PC-3 (cell line): ENCODE results near the gene GALNTL6. TPM values are rescaled to one million over a fixed set of nuclear protein-coding genes. Genes with fewer than 3 reads are reported as not detected.

Experiments
- ATAC-seq: fragments of 200-7000 bp; cut with Tn5 transposase; 2 replicates; pipeline ENCODE4 v1.9.1; 2020; ENCODE audit warnings: mild to moderate bottlenecking, moderate library complexity
- BruUV-seq: library from RNA; stranded (reverse); fragments of 400-500 nt; replicated peaks from 2 replicates; lab custom pipeline; 2021; lab: Mats Ljungman, UMichigan
- CTCF ChIA-PET: fragments of 300-600 bp; sonication (Branson Sonifier 250); formaldehyde crosslinking; loops from one replicate; lab custom pipeline; 2022; ENCODE audit warnings: antibody characterized with exemption; lab: Charles Lee
- POLR2A ChIA-PET: fragments of 300-600 bp; sonication (Branson Sonifier 250); formaldehyde crosslinking; loops from one replicate; lab custom pipeline; 2022; ENCODE audit warnings: antibody characterized with exemption; ENCODE audit not compliant: unreplicated experiment; lab: Charles Lee
- DNase-seq: peaks from one replicate; pipeline ENCODE4 v3.0.0-alpha.2; 2015
- H2AFZ ChIP-seq: fragments of 300-600 bp; sonication (generic); 2 replicates; pipeline ENCODE4 v1.6.0; 2016; ENCODE audit warnings: antibody characterized with exemption, low read length
- H3F3A ChIP-seq: fragments of 300-600 bp; sonication (generic); one replicate; pipeline ENCODE4 v1.6.0; 2017; ENCODE audit warnings: antibody characterized with exemption, low read length, control low read depth, mild to moderate bottlenecking; ENCODE audit not compliant: unreplicated experiment
- H3K27ac ChIP-seq: fragments of 300-600 bp; sonication (generic); 2 replicates; pipeline ENCODE4 v1.5.1; 2016; ENCODE audit warnings: mild to moderate bottlenecking, low read length
- H3K27me3 ChIP-seq: fragments of 300-600 bp; sonication (generic); 2 replicates; pipeline ENCODE4 v1.6.1; 2016; ENCODE audit warnings: low read length, mixed read lengths
- H3K36me3 ChIP-seq: fragments of 300-600 bp; sonication (generic); 2 replicates; pipeline ENCODE4 v1.6.1; 2016; ENCODE audit warnings: low read depth, mixed run types, low read length, mixed read lengths
- H3K4me1 ChIP-seq: fragments of 300-600 bp; sonication (generic); 2 replicates; pipeline ENCODE4 v1.5.1; 2016; ENCODE audit warnings: low read length; ENCODE audit not compliant: insufficient read depth
- H3K4me2 ChIP-seq: fragments of 300-600 bp; sonication (generic); 2 replicates; pipeline ENCODE4 v1.6.0; 2016; ENCODE audit warnings: low read length
- H3K4me3 ChIP-seq: fragments of 300-600 bp; sonication (generic); 2 replicates; pipeline ENCODE4 v1.5.1; 2016; ENCODE audit warnings: mild to moderate bottlenecking, low read length, mixed read lengths
- H3K79me2 ChIP-seq: fragments of 300-600 bp; sonication (generic); 2 replicates; pipeline ENCODE4 v1.6.1; 2017; ENCODE audit warnings: low read length, mixed read lengths
- H3K9ac ChIP-seq: fragments of 300-600 bp; sonication (generic); 2 replicates; pipeline ENCODE4 v1.6.0; 2016; ENCODE audit warnings: mild to moderate bottlenecking, low read length
- H3K9me2 ChIP-seq: fragments of 300-600 bp; sonication (generic); replicated peaks from 2 replicates; pipeline ENCODE4 v1.6.1; 2016; ENCODE audit warnings: mixed run types, low read length, mixed read lengths
- H3K9me3 ChIP-seq: fragments of 300-600 bp; sonication (generic); 2 replicates; pipeline ENCODE4 v1.6.1; 2016; ENCODE audit warnings: low read length, mixed read lengths
- H4K20me1 ChIP-seq: fragments of 300-600 bp; sonication (generic); 2 replicates; pipeline ENCODE4 v1.6.1; 2016; ENCODE audit warnings: low read length, mixed read lengths
- CTCF ChIP-seq: fragments of 300-600 bp; sonication (generic); conservative IDR thresholded peaks from 2 replicates; pipeline ENCODE4 v1.5.1; 2017; ENCODE audit warnings: antibody characterized with exemption, low read depth, mild to moderate bottlenecking, low read length
- EZH2 ChIP-seq: fragments of 300-600 bp; sonication (generic); IDR thresholded peaks from one replicate; pipeline ENCODE4 v1.6.1; 2017; ENCODE audit warnings: antibody characterized with exemption, mild to moderate bottlenecking, low read length; ENCODE audit not compliant: unreplicated experiment
- EZH2phosphoT487 ChIP-seq: fragments of 300-600 bp; sonication (generic); IDR thresholded peaks from 2 replicates; pipeline ENCODE4 v1.6.1; 2018; ENCODE audit warnings: mild to moderate bottlenecking, antibody characterized with exemption, low read length, borderline replicate concordance
- intact Hi-C: fragments of 100-400 bp; cut with micrococcal nuclease; formaldehyde crosslinking; loops from 2 replicates; pipeline ENCODE4 v1.9.0; 2023
- total RNA-seq: library from RNA; depleted of rRNA; stranded (reverse); fragments of >200 nt; gene quantifications from 2 replicates; pipeline ENCODE4 v1.2.3, GENCODE V29; 2014

GALNTL6 gene
- total RNA-seq, 1 experiment from 2014 or later: not detected

- no peaks in the 10 kb centered on the region for H3K27me3 ChIP-seq
- peak overlapping the region; percentile 36; the same call in 1 of the 2 replicates for H3K4me2 ChIP-seq
- TF ChIP-seq EZH2: no peak
- TF ChIP-seq CTCF: peak; percentile 40; the same call in 1 of the 2 replicates
- TF ChIP-seq EZH2phosphoT487: no peak
- peak; percentile 33; the same call in 1 of the 2 replicates for ATAC-seq
- no peaks in the 10 kb centered on the region for H3F3A ChIP-seq
- ChIA-PET POLR2A (no interaction called here), CTCF (no interaction called here)
- DNase-seq: peak; percentile 17
- no peaks in the 10 kb centered on the region for H3K9me3 ChIP-seq
- no peak overlapping the region for H3K9ac ChIP-seq
- no peaks in the 10 kb centered on the region for H3K9me2 ChIP-seq
- H3K79me2 ChIP-seq: no peaks in the 10 kb centered on the region
- H2AFZ ChIP-seq: peak overlapping the region; percentile 33; the same call in 1 of the 2 replicates
- no peak overlapping the region for H3K27ac ChIP-seq
- BruUV-seq: no TSS peak
- H3K36me3 ChIP-seq: no peaks in the 10 kb centered on the region
- intact Hi-C loops: no loop called here
- H3K4me3 ChIP-seq: no peak overlapping the region
- no peaks in the 10 kb centered on the region for H3K4me1 ChIP-seq
- no peaks in the 10 kb centered on the region for H4K20me1 ChIP-seq
Measured at GRCh38 chr4:172865531-172866127, 1052.4 kb downstream of the GALNTL6 start.

- intact Hi-C loops: no loop called here
- Histone ChIP-seq H3F3A (no peaks in the 10 kb centered on the region), H3K9me2 (no peaks in the 10 kb centered on the region), H3K9ac (no peak overlapping the region), H3K4me2 (no peak overlapping the region), H4K20me1 (no peaks in the 10 kb centered on the region), H3K4me3 (no peak overlapping the region), H3K27ac (no peak overlapping the region), H2AFZ (no peak overlapping the region), H3K36me3 (no peaks in the 10 kb centered on the region), H3K27me3 (no peaks in the 10 kb centered on the region), H3K4me1 (no peaks in the 10 kb centered on the region), H3K79me2 (no peaks in the 10 kb centered on the region), H3K9me3 (no peaks in the 10 kb centered on the region)
- BruUV-seq: no TSS peak
- DNase-seq: no peak
- no peak; the same call in 1 of the 2 replicates for ATAC-seq
- TF ChIP-seq EZH2 (no peak), EZH2phosphoT487 (no peak), CTCF (no peak)
- POLR2A ChIA-PET: no interaction called here
- CTCF ChIA-PET: no interaction called here
Measured at GRCh38 chr4:172866421-172866820, 1053.2 kb downstream of the GALNTL6 start.

- H3K27ac ChIP-seq: no peak overlapping the region
- H3K9me2 ChIP-seq: no peaks in the 10 kb centered on the region
- no peak overlapping the region for H3K4me3 ChIP-seq
- H3K9ac ChIP-seq: no peak overlapping the region
- H3K4me2 ChIP-seq: no peak overlapping the region
- no peaks in the 10 kb centered on the region for H4K20me1 ChIP-seq
- DNase-seq: no peak
- ATAC-seq: no peak
- CTCF ChIA-PET: no interaction called here
- H3K36me3 ChIP-seq: no peaks in the 10 kb centered on the region
- H3K79me2 ChIP-seq: no peaks in the 10 kb centered on the region
- TF ChIP-seq EZH2phosphoT487 (no peak), EZH2 (no peak), CTCF (no peak)
- POLR2A ChIA-PET: no interaction called here
- no peaks in the 10 kb centered on the region for H3K27me3 ChIP-seq
- H2AFZ ChIP-seq: no peak overlapping the region
- intact Hi-C loops: no loop called here
- H3K4me1 ChIP-seq: no peaks in the 10 kb centered on the region
- BruUV-seq: no TSS peak
- H3K9me3 ChIP-seq: no peaks in the 10 kb centered on the region
- H3F3A ChIP-seq: no peaks in the 10 kb centered on the region
Measured at GRCh38 chr4:172867835-172868234, 1054.6 kb downstream of the GALNTL6 start.
